WTC11 (cell line): ENCODE data around the gene STON2. TPM values are rescaled to one million over a fixed set of nuclear protein-coding genes. Genes with fewer than 3 reads are reported as not detected.

Experiments
- ATAC-seq: fragments of 200-7000 bp; cut with Tn5 transposase; 2 replicates; pipeline ENCODE4 v1.10.0; 2021; ENCODE audit warnings: mild to moderate bottlenecking, moderate library complexity
- CTCF ChIA-PET: fragments of 300-600 bp; sonication (Branson Sonifier 250); formaldehyde crosslinking; loops from one replicate; lab custom pipeline; 2021; ENCODE audit warnings: antibody characterized with exemption; lab: Charles Lee
- POLR2A ChIA-PET: fragments of 350-600 bp; sonication (Branson Sonifier 250); formaldehyde crosslinking; loops from one replicate; lab custom pipeline; 2021; ENCODE audit warnings: antibody characterized with exemption; lab: Charles Lee
- DNase-seq: peaks from one replicate; pipeline ENCODE4 v3.0.0; 2021; ENCODE audit warnings: low spot score
- H3K27ac Mint-ChIP-seq: 2 replicates; pipeline ENCODE4 v1.8.0; 2021; ENCODE audit warnings: mixed read lengths
- H3K27me3 Mint-ChIP-seq: 2 replicates; pipeline ENCODE4 v1.8.0; 2021; ENCODE audit warnings: low read depth, mild to moderate bottlenecking, moderate library complexity, mixed read lengths
- H3K36me3 Mint-ChIP-seq: 2 replicates; pipeline ENCODE4 v1.8.0; 2021; ENCODE audit warnings: mixed read lengths
- H3K4me1 Mint-ChIP-seq: 2 replicates; pipeline ENCODE4 v1.8.0; 2022; ENCODE audit warnings: mixed read lengths
- H3K4me3 Mint-ChIP-seq: 2 replicates; pipeline ENCODE4 v1.8.0; 2021; ENCODE audit warnings: mild to moderate bottlenecking, moderate library complexity, mixed read lengths
- H3K9me3 Mint-ChIP-seq: 2 replicates; pipeline ENCODE4 v1.8.0; 2021; ENCODE audit warnings: mixed read lengths
- ATF1 ChIP-seq: sonication (generic); formaldehyde crosslinking; IDR thresholded peaks from 2 replicates; pipeline ENCODE4 v1.8.1; 2023; ENCODE audit warnings: mild to moderate bottlenecking, moderate library complexity, missing genetic modification reagents
- CBFB ChIP-seq: sonication (generic); formaldehyde crosslinking; IDR thresholded peaks from 2 replicates; pipeline ENCODE4 v1.8.1; 2022; ENCODE audit warnings: mild to moderate bottlenecking, low read depth, missing genetic modification reagents
- EMX1 ChIP-seq: fragments of 250-450 bp; sonication (Bioruptor Pico); IDR thresholded peaks from 2 replicates; pipeline ENCODE4 v1.8.0; 2021; ENCODE audit warnings: mild to moderate bottlenecking
- ESRRA ChIP-seq: sonication (generic); formaldehyde crosslinking; IDR thresholded peaks from 2 replicates; pipeline ENCODE4 v1.8.1; 2022; ENCODE audit warnings: mild to moderate bottlenecking, missing genetic modification reagents, borderline replicate concordance
- HMGA2 ChIP-seq: fragments of 250-450 bp; sonication (Bioruptor Pico); IDR thresholded peaks from 2 replicates; pipeline ENCODE4 v1.4.0; 2021; ENCODE audit warnings: mild to moderate bottlenecking, moderate library complexity
- JAZF1 ChIP-seq: fragments of 250-450 bp; sonication (Bioruptor Pico); IDR thresholded peaks from 2 replicates; pipeline ENCODE4 v1.9.0; 2021; ENCODE audit warnings: moderate library complexity, mild to moderate bottlenecking, inconsistent platforms
- MXD4 ChIP-seq: fragments of 250-450 bp; sonication (Bioruptor Pico); IDR thresholded peaks from 2 replicates; pipeline ENCODE4 v1.8.0; 2021; ENCODE audit warnings: mild to moderate bottlenecking, moderate library complexity, borderline replicate concordance
- MYBL2 ChIP-seq: sonication (generic); formaldehyde crosslinking; IDR thresholded peaks from 2 replicates; pipeline ENCODE4 v1.8.1; 2023; ENCODE audit warnings: mild to moderate bottlenecking, moderate library complexity, missing genetic modification reagents
- RORB ChIP-seq: fragments of 250-450 bp; sonication (Bioruptor Pico); IDR thresholded peaks from 2 replicates; pipeline ENCODE4 v1.9.0; 2021; ENCODE audit warnings: mild to moderate bottlenecking
- SP1 ChIP-seq: sonication (generic); formaldehyde crosslinking; conservative IDR thresholded peaks from 2 replicates; pipeline ENCODE4 v1.8.1; 2022; ENCODE audit warnings: missing genetic modification reagents
- TCF7 ChIP-seq: sonication (generic); formaldehyde crosslinking; IDR thresholded peaks from 2 replicates; pipeline ENCODE4 v1.8.0; 2022; ENCODE audit warnings: mild to moderate bottlenecking, low read depth, missing genetic modification reagents, moderate library complexity
- TEAD4 ChIP-seq: sonication (generic); formaldehyde crosslinking; IDR thresholded peaks from 2 replicates; pipeline ENCODE4 v1.8.0; 2022; ENCODE audit warnings: mild to moderate bottlenecking, missing genetic modification reagents
- ZBTB21 ChIP-seq: sonication (generic); formaldehyde crosslinking; IDR thresholded peaks from 2 replicates; pipeline ENCODE4 v1.8.1; 2023; ENCODE audit warnings: mild to moderate bottlenecking, missing genetic modification reagents, borderline replicate concordance
- ZNF121 ChIP-seq: sonication (generic); formaldehyde crosslinking; IDR thresholded peaks from 2 replicates; pipeline ENCODE4 v1.8.0; 2023; ENCODE audit warnings: missing genetic modification reagents
- ZNF219 ChIP-seq: sonication (generic); formaldehyde crosslinking; IDR thresholded peaks from 2 replicates; pipeline ENCODE4 v1.8.0; 2023; ENCODE audit warnings: missing genetic modification reagents, mild to moderate bottlenecking, borderline replicate concordance
- total RNA-seq: library from RNA; stranded (reverse); gene quantifications from 3 replicates; pipeline ENCODE4 v1.2.3, GENCODE V29; 2021
- TF ChIP-seq, protein P1 (sequence below): sonication (generic); formaldehyde crosslinking; IDR thresholded peaks from 2 replicates; pipeline ENCODE4 v1.8.1; 2023; ENCODE audit warnings: mild to moderate bottlenecking, missing genetic modification reagents
- TF ChIP-seq, protein P2 (sequence below): sonication (generic); formaldehyde crosslinking; IDR thresholded peaks from 2 replicates; pipeline ENCODE4 v1.8.1; 2023; ENCODE audit warnings: mild to moderate bottlenecking, missing genetic modification reagents, moderate library complexity
- TF ChIP-seq, protein P3 (sequence below): fragments of 250-450 bp; sonication (Bioruptor Pico); IDR thresholded peaks from 2 replicates; pipeline ENCODE4 v1.9.0; 2021; ENCODE audit warnings: moderate library complexity, mild to moderate bottlenecking, inconsistent platforms, borderline replicate concordance
- TF ChIP-seq, protein P4 (sequence below): sonication (generic); formaldehyde crosslinking; IDR thresholded peaks from 2 replicates; pipeline ENCODE4 v1.8.0; 2022; ENCODE audit warnings: mild to moderate bottlenecking, missing genetic modification reagents
- TF ChIP-seq, protein P5 (sequence below): sonication (generic); formaldehyde crosslinking; IDR thresholded peaks from 2 replicates; pipeline ENCODE4 v1.8.1; 2023; ENCODE audit warnings: mild to moderate bottlenecking, moderate library complexity, missing genetic modification reagents
- TF ChIP-seq, protein P6 (sequence below): sonication (generic); formaldehyde crosslinking; conservative IDR thresholded peaks from 2 replicates; pipeline ENCODE4 v1.8.1; 2022; ENCODE audit warnings: mild to moderate bottlenecking, missing genetic modification reagents
- TF ChIP-seq, protein P7 (sequence below): sonication (generic); formaldehyde crosslinking; conservative IDR thresholded peaks from 2 replicates; pipeline ENCODE4 v1.8.1; 2023; ENCODE audit warnings: mild to moderate bottlenecking, low read depth, missing genetic modification reagents, moderate library complexity
- TF ChIP-seq, protein P8 (sequence below): sonication (generic); formaldehyde crosslinking; IDR thresholded peaks from 2 replicates; pipeline ENCODE4 v1.8.1; 2022; ENCODE audit warnings: low read depth, mild to moderate bottlenecking, moderate library complexity, missing genetic modification reagents, borderline replicate concordance

STON2 gene
- total RNA-seq, 1 experiment from 2014 or later, result 69.2 TPM

DNA sequence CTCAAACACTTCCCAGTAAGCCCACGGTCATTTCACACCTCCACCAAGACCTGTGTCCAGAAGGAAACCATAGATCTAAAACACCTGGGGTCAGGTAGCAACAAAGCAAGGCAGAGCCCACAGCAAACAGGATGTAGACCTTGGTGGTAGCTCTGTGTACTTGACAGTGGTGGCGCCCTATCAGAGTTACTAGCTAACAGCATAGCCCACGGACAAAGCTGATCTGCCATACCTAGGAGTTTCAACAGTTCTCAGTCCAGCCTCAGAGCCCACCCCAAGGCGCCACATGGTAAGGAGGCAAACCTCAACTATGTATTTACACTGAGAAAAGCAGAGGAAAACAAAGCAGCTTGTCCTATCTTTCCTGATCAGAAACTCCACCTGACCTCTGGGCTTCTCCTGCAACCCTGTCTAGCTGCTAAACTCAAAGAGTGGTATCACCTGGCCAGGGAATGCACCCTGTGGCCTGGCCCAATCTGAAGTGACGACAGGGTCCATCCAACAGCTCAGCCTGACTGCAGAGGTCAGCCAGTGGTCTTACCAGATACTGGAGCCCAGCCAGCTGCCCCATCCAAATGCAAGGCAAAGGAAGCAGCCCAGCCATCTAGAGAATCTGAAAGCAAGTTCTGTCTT is 46.3 kb downstream of the STON2 start (continued):
- TF ChIP-seq JAZF1 (CRISPR knock-in tag) (no peak), ATF1 (CRISPR knock-in tag) (no peak)

DNA sequence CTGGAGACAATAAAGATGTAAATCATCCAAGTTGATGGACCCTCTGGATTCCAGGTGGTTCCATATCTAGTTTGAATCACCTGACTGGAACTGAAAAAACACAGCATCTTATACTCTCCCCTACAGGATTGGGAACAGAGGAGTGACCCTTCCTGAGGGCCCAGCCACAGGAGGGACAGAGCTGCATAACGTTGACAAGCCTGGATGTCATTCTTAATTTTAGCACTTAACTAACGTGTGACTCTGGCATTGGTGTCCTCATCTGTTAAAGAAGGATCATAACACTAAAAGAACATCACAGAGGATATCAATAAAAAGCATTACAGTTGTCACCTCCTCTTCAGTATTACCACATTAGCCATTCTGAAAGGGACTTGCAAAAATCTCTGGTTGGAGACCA is 47.7 kb downstream of the STON2 start:
- Mint-ChIP-seq H3K4me3 (no peak overlapping the region), H3K36me3 (peaks cover 22% of the 10 kb centered on the region), H3K4me1 (peaks cover 41% of the 10 kb centered on the region), H3K27ac (no peak overlapping the region), H3K27me3 (no peaks in the 10 kb centered on the region), H3K9me3 (peaks cover 20% of the 10 kb centered on the region)
- POLR2A ChIA-PET, result interaction anchor here (0.5 kb wide), 1 partner anchor 19 kb away, joined by 4 read pairs; no protein-coding TSS in a partner anchor
- TF ChIP-seq TEAD4 (CRISPR knock-in tag) (no peak), ATF1 (CRISPR knock-in tag) (no peak), HMGA2 (no peak), TCF7 (CRISPR knock-in tag) (no peak), RORB (CRISPR knock-in tag) (no peak), MYBL2 (CRISPR knock-in tag) (no peak), MXD4 (no peak), ZBTB21 (CRISPR knock-in tag) (no peak), SP1 (CRISPR knock-in tag) (no peak)
- TF ChIP-seq, protein P1, sequence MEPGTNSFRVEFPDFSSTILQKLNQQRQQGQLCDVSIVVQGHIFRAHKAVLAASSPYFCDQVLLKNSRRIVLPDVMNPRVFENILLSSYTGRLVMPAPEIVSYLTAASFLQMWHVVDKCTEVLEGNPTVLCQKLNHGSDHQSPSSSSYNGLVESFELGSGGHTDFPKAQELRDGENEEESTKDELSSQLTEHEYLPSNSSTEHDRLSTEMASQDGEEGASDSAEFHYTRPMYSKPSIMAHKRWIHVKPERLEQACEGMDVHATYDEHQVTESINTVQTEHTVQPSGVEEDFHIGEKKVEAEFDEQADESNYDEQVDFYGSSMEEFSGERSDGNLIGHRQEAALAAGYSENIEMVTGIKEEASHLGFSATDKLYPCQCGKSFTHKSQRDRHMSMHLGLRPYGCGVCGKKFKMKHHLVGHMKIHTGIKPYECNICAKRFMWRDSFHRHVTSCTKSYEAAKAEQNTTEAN (CRISPR knock-in tag), result no peak
- TF ChIP-seq, protein P2, sequence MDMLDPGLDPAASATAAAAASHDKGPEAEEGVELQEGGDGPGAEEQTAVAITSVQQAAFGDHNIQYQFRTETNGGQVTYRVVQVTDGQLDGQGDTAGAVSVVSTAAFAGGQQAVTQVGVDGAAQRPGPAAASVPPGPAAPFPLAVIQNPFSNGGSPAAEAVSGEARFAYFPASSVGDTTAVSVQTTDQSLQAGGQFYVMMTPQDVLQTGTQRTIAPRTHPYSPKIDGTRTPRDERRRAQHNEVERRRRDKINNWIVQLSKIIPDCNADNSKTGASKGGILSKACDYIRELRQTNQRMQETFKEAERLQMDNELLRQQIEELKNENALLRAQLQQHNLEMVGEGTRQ (CRISPR knock-in tag), result no peak
- TF ChIP-seq, protein P3, sequence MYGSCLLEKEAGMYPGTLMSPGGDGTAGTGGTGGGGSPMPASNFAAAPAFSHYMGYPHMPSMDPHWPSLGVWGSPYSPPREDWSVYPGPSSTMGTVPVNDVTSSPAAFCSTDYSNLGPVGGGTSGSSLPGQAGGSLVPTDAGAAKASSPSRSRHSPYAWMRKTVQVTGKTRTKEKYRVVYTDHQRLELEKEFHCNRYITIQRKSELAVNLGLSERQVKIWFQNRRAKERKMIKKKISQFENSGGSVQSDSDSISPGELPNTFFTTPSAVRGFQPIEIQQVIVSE (CRISPR knock-in tag), result no peak
- TF ChIP-seq, protein P4, sequence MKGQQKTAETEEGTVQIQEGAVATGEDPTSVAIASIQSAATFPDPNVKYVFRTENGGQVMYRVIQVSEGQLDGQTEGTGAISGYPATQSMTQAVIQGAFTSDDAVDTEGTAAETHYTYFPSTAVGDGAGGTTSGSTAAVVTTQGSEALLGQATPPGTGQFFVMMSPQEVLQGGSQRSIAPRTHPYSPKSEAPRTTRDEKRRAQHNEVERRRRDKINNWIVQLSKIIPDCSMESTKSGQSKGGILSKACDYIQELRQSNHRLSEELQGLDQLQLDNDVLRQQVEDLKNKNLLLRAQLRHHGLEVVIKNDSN (CRISPR knock-in tag), result no peak
- TF ChIP-seq, protein P5, sequence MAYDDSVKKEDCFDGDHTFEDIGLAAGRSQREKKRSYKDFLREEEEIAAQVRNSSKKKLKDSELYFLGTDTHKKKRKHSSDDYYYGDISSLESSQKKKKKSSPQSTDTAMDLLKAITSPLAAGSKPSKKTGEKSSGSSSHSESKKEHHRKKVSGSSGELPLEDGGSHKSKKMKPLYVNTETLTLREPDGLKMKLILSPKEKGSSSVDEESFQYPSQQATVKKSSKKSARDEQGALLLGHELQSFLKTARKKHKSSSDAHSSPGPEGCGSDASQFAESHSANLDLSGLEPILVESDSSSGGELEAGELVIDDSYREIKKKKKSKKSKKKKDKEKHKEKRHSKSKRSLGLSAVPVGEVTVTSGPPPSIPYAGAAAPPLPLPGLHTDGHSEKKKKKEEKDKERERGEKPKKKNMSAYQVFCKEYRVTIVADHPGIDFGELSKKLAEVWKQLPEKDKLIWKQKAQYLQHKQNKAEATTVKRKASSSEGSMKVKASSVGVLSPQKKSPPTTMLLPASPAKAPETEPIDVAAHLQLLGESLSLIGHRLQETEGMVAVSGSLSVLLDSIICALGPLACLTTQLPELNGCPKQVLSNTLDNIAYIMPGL (CRISPR knock-in tag), result no peak
- CTCF ChIA-PET, result no interaction called here
- DNase-seq, result no peak
- no peak for ATAC-seq

DNA sequence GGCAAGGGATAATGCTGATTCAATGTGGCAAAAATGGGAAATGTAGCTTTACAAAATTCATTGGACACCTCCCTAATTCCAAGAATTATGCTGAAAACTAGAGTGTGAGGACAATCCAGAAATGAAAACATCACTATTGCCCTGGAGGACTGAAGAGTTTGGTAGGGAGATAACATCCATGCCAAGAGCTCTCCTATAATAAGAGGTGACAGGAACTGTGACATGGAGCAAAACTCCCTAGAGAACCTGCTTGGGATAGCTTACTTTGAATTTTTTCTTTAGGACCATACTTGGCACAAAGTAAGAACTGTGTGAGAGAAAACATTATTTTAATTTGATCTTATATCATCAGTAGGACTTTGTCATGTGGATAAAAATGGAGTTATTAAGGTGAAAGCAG is 48.9 kb downstream of the STON2 start:
- peaks cover 20% of the 10 kb centered on the region for H3K9me3 Mint-ChIP-seq
- H3K4me3 Mint-ChIP-seq, result no peak overlapping the region
- H3K27me3 Mint-ChIP-seq, result no peaks in the 10 kb centered on the region
- ChIA-PET POLR2A (interaction anchor here (0.6 kb wide), 3 partner anchors 21 to 105 kb away, joined by 3 read pairs; no protein-coding TSS in a partner anchor), CTCF (interaction anchor here (0.6 to 1.3 kb wide), 2 partner anchors 15 to 36 kb away, joined by 3 to 6 read pairs; no protein-coding TSS in a partner anchor)
- ATAC-seq (no peak), DNase-seq (no peak)
- H3K36me3 Mint-ChIP-seq, result peaks cover 19% of the 10 kb centered on the region
- 0 out of 2 replicates have a peak overlapping the region, but pooled peaks have one; percentile 60 for H3K27ac Mint-ChIP-seq
- H3K4me1 Mint-ChIP-seq, result peaks cover 49% of the 10 kb centered on the region
- no peak for TF ChIP-seq TCF7 (CRISPR knock-in tag)
- no peak for TF ChIP-seq ESRRA (CRISPR knock-in tag)
- TF ChIP-seq ZNF219 (CRISPR knock-in tag), result no peak
- TF ChIP-seq, protein P6, sequence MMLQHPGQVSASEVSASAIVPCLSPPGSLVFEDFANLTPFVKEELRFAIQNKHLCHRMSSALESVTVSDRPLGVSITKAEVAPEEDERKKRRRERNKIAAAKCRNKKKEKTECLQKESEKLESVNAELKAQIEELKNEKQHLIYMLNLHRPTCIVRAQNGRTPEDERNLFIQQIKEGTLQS (CRISPR knock-in tag), result no peak
- TF ChIP-seq EMX1 (CRISPR knock-in tag), result no peak
- TF ChIP-seq, protein P7, sequence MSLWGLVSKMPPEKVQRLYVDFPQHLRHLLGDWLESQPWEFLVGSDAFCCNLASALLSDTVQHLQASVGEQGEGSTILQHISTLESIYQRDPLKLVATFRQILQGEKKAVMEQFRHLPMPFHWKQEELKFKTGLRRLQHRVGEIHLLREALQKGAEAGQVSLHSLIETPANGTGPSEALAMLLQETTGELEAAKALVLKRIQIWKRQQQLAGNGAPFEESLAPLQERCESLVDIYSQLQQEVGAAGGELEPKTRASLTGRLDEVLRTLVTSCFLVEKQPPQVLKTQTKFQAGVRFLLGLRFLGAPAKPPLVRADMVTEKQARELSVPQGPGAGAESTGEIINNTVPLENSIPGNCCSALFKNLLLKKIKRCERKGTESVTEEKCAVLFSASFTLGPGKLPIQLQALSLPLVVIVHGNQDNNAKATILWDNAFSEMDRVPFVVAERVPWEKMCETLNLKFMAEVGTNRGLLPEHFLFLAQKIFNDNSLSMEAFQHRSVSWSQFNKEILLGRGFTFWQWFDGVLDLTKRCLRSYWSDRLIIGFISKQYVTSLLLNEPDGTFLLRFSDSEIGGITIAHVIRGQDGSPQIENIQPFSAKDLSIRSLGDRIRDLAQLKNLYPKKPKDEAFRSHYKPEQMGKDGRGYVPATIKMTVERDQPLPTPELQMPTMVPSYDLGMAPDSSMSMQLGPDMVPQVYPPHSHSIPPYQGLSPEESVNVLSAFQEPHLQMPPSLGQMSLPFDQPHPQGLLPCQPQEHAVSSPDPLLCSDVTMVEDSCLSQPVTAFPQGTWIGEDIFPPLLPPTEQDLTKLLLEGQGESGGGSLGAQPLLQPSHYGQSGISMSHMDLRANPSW (CRISPR knock-in tag), result no peak
- TF ChIP-seq, protein P8, sequence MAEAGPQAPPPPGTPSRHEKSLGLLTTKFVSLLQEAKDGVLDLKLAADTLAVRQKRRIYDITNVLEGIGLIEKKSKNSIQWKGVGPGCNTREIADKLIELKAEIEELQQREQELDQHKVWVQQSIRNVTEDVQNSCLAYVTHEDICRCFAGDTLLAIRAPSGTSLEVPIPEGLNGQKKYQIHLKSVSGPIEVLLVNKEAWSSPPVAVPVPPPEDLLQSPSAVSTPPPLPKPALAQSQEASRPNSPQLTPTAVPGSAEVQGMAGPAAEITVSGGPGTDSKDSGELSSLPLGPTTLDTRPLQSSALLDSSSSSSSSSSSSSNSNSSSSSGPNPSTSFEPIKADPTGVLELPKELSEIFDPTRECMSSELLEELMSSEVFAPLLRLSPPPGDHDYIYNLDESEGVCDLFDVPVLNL (CRISPR knock-in tag), result no peak
- TF ChIP-seq CBFB (CRISPR knock-in tag), result no peak
- TF ChIP-seq ZNF121 (CRISPR knock-in tag), result no peak
- TF ChIP-seq MYBL2 (CRISPR knock-in tag), result no peak
